GM18526 (cell line): ENCODE measurements around the gene TPST2.

Experiments
- POLR2A ChIP-seq: IDR thresholded peaks from 3 replicates; pipeline ENCODE4 v1.6.1; 2011; ENCODE audit not compliant: insufficient read length; ENCODE audit errors: extremely low read depth

Gene TPST2

DNA sequence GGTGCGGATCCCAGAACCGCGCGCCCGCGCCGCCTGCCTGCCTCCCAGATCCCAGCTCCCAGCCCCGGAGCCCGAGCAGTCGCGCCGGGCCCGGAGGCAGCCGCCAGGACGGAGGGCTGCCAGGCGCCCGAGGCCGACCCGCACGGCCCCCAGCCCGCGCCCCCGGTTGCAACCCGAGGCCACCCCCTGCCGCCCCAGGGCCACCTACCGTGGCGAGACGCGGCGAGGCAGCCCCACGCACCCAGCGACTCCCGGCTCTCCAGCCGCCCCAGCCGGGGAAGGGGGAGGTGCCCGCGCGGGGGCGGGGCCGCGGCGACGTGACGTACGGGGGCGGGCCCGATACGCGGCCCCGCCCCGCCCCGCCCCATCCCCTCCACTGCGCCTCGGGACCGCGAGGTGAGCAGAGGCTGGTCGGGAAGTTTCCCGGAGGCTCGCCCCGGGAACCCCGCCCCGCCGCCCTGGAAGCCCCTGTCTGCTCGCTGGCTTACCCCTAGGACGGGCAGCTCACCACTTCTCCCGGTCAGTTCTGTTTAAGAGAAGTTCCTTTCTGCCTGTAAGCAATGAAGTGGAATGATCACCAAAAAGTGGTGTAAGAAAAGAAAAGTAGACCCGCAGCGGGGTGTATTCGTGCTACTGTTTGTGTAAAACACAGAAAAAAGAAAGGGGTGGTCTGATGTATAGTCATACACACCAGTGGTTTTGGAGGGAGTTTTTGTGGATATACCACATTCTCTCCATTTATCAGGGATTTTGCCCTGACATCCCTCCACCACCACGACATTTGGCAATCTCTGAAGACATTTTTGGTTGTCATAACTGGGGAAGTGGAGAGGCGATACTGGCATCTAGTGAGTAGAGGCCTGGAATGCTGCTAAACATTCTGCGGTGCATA lies at the start of gene TPST2:
Gene TPST2, minus strand, starts transcription at position 288 of the 892 bp plus-strand sequence. CDS start 48,502 bp downstream, outside the sequence.
- peak; percentile 82 for TF ChIP-seq POLR2A

- no peak for TF ChIP-seq POLR2A
Measured at GRCh38 chr22:26636296-26636695, 46.4 kb upstream of the TPST2 start.

GRCh38 chr22:26635117-26635516 lies 45.2 kb upstream of the TPST2 start:
- TF ChIP-seq POLR2A = no peak

DNA sequence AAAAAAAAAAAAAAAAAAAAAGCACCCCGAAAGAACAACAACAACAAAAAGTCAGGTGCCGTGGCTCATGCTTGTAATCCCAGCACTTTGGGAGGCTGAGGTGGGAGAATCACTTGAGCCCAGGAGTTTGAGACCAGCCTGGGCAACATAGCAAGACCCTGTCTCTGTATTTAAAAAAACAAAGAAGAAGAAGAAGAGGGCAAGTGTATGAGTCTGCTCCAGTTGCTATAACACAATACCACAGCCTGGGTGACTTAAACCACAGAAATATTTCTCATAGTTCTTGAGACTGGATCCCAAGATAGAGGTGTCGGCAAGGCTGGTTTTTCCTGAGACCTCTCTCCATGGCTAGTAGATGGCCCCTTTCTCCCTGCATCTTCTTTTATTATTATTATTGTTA lies 44.3 kb upstream of the TPST2 start:
- no peak for TF ChIP-seq POLR2A

GRCh38 chr22:26632422-26633155 lies 42.7 kb upstream of the TPST2 start:
- TF ChIP-seq POLR2A = no peak

DNA sequence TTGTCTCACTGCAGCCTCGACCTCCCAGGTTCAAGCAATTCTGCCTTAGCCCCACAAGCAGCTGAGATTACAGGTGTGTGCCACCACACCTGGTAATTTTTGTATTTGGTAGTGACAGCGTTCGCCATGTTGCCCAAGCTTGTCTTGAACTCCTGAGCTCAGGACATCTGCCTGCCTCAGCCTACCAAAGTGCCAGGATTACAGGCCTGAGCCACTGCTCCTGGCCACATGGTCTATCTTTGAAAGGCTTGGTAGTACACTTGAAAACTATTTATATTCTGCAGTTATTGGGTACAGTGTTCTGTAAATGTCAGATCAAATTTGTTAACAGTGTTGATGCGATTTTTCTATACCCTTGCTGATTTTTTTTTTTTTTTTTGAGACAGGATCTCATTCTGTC lies 41.4 kb upstream of the TPST2 start:
- TF ChIP-seq POLR2A = no peak

- no peak for TF ChIP-seq POLR2A
Measured at GRCh38 chr22:26629988-26630761, 40.2 kb upstream of the TPST2 start.

- TF ChIP-seq POLR2A = no peak
Measured at GRCh38 chr22:26624803-26625202, 34.9 kb upstream of the TPST2 start.

DNA sequence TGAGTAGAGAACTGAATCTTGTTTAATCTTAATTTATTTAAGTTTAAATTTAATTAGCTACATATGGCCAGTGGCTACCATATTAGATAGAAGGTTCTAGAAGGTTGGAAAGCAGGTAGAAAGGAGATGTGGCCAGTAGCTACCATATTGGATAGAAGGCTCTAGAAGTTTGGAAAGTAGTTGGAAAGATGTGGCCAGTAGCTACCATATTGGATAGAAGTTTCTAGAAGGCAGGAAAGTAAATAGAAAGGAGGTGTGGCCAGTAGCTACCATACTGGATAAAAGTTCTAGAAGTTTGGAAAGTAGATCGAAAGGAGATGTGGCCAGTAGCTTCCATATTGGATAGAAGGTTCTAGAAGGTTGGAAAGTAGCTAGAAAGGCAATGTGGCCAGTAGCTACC lies 34.1 kb upstream of the TPST2 start:
- TF ChIP-seq POLR2A = no peak

DNA sequence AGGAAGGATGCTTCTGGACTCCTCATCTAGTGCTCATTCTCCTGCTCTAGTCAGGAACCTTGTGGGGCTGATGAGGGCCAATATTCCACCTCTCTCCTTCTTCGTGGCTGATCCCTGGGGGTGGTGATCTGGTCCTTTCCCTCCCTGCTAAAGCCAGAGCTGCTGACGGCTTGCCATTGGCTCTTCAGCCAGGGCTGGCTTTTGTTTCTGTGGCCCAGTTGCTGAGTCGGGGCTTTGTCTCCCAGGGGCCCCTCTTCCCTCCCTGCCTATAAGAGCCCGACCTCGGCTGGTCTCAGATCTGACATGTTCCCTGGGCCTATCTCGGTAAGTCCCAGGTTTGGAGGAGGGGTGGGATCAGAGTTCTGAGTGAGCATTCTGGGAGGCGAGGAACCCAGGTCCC lies 31.7 kb upstream of the TPST2 start, which contains the start of gene CRYBA4:
Gene CRYBA4, plus strand, starts transcription at position 301 of the 400 bp plus-strand sequence. CDS start 634 bp downstream, outside the sequence.
- TF ChIP-seq POLR2A = no peak

DNA sequence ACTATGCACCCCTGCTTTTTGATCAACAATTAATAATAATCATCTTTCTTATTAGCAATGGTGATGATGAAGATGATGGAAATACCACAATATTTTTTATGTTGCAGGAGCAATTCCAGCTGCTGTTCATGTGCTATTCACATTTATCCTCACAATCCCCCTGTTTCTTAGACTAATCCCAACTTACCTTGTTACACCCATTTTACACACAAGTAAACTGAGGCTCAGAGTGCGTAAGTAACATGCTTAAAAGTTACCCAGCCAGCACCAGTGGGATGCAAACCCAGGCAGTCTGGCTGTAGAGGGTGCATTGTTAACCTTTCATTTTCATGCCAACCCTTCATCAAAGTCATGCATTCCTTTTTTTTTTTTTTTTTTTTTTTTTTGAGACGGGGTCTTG lies 30.3 kb upstream of the TPST2 start:
- no peak for TF ChIP-seq POLR2A

DNA sequence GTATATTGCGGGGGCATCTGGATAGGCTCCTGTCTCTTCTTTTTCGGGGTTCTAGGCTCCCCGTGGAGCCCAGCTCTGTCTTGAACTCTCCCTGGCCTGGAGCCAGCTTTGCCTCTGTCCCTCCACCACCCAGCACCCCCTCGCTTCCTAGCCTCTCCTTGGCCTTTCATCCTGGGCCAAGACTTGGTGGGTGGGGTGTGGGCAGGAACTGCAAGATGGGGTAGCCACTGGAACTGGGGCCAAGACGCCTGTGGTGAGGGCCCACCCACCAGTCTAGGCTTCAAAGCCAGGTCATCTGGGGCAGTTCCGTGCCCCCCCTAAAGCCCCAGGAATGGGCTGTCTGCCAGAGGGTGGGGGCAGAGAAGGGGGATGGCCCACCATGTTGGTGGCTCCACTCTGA lies 29.6 kb upstream of the TPST2 start:
- TF ChIP-seq POLR2A = no peak

- TF ChIP-seq POLR2A = no peak
Measured at GRCh38 chr22:26618455-26618854, 28.5 kb upstream of the TPST2 start.

DNA sequence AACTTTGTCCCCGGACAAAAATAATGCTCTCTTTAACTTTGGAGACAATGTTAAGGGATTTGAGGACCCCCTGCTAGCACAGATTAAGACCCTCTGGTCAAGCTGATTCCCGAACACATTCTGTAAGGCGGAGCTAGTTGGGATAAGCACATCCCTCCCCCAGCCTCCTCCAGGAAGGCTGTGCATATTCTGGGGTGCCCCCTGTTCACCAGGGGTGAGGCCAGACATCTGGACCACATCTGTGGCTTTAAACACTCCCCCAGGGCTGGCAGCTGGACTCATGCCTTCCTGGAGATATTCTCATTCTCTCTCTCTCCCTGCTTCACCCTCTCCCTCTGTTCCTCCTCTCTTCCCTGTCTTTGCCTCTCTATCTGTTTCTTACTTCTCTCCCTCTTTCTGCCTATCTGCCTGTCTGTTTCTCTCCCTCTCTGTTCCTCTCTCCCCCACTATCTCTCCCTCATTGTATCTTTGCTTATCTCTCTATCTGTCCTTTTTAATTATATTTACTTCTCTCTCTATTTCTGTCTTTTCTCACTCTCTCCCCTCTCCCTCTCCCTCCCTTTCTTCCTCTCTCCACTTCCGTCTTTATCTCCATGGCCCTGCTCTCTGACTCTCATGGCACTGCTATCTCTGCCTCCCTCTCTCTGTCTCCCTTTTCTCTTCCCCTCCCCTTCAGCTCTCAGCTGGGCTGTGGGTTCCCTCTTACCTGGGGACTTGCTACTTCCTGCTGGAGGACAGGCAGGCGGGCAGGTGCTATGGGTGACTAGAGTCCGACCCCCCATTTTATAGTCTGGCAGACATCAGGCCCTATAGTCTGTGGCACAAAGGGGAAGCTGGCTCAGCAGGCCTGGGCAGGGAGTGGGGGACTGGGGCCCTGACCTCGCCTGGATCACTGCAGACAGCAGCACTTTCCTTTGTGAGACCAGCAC lies 27.6 kb upstream of the TPST2 start, which contains the start of gene CRYBB1:
Gene CRYBB1, minus strand, starts transcription at position 757 of the 929 bp plus-strand sequence. CDS start 1,708 bp downstream, outside the sequence.
- TF ChIP-seq POLR2A = no peak
